RPMI7951 (cell line): Measurements from ENCODE around the gene VSNL1. TPM values are rescaled to one million over a fixed set of nuclear protein-coding genes. Genes with fewer than 3 reads are reported as not detected.

Experiments
- DNase-seq: peaks from one replicate; pipeline ENCODE4 v3.0.0-alpha.2; 2012; ENCODE audit warnings: low read depth
- total RNA-seq: library from RNA; depleted of rRNA; stranded (reverse); fragments of >200 nt; shearing (Covaris generic); gene quantifications from 2 replicates; pipeline ENCODE4 v1.2.3, GENCODE V29; 2014

VSNL1 gene
- total RNA-seq, 1 experiment from 2014 or later: not detected

GRCh38 chr2:17614174-17614930 lies 73.9 kb downstream of the VSNL1 start:
- DNase-seq: no peak

GRCh38 chr2:17615147-17615546 lies 74.7 kb downstream of the VSNL1 start:
- DNase-seq: no peak

GRCh38 chr2:17615728-17616351 lies 75.3 kb downstream of the VSNL1 start:
- DNase-seq: peak; percentile 65

GRCh38 chr2:17616405-17616804 lies 75.9 kb downstream of the VSNL1 start:
- no peak for DNase-seq

GRCh38 chr2:17617516-17617915 lies 77.0 kb downstream of the VSNL1 start:
- no peak for DNase-seq

GRCh38 chr2:17617955-17618354 lies 77.5 kb downstream of the VSNL1 start:
- DNase-seq: no peak

- DNase-seq: peak; percentile 56
Observed at GRCh38 chr2:17620280-17620679, 79.8 kb downstream of the VSNL1 start.

GRCh38 chr2:17620841-17621240 lies 80.3 kb downstream of the VSNL1 start:
- DNase-seq: no peak

- peak; percentile 58 for DNase-seq
Observed at GRCh38 chr2:17621781-17622180, 81.3 kb downstream of the VSNL1 start.

GRCh38 chr2:17625446-17625845 lies 85.0 kb downstream of the VSNL1 start:
- no peak for DNase-seq

- DNase-seq: peak; percentile 60
Observed at GRCh38 chr2:17626986-17627385, 86.5 kb downstream of the VSNL1 start.

GRCh38 chr2:17627434-17627833 lies 86.9 kb downstream of the VSNL1 start:
- peak; percentile 18 for DNase-seq

GRCh38 chr2:17628349-17629261 lies 88.1 kb downstream of the VSNL1 start:
- DNase-seq: peak; percentile 46

- DNase-seq: no peak
Observed at GRCh38 chr2:17630089-17630488, 89.6 kb downstream of the VSNL1 start.

- DNase-seq: no peak
Observed at GRCh38 chr2:17634997-17635396, 94.5 kb downstream of the VSNL1 start.

- DNase-seq: no peak
Observed at GRCh38 chr2:17636257-17636656, 95.8 kb downstream of the VSNL1 start.

GRCh38 chr2:17637131-17637906 lies 96.8 kb downstream of the VSNL1 start:
- DNase-seq: peak; percentile 33

GRCh38 chr2:17638196-17638743 lies 97.8 kb downstream of the VSNL1 start:
- DNase-seq: no peak

GRCh38 chr2:17640406-17640805 lies 99.9 kb downstream of the VSNL1 start:
- no peak for DNase-seq

GRCh38 chr2:17643031-17643615 lies 102.6 kb downstream of the VSNL1 start:
- DNase-seq: peak; percentile 94
